GM12892 (cell line): ENCODE measurements around the gene KCNIP1.

ENCODE experiments used
- DNase-seq: peaks from one replicate; pipeline ENCODE4 v3.0.0; 2011; ENCODE audit not compliant: insufficient read length
- FAIRE-seq: peaks from 2 replicates; lab custom pipeline; 2011; peaks lifted over from hg19 to GRCh38; lab: Jason Lieb, UNC
- POLR2A ChIP-seq: IDR thresholded peaks from 2 replicates; pipeline ENCODE4 v1.6.1; 2011; ENCODE audit warnings: low read depth, low read length, control low read depth
- POLR2AphosphoS5 ChIP-seq: IDR thresholded peaks from 2 replicates; pipeline ENCODE4 v1.6.1; 2011; ENCODE audit warnings: low read depth, low read length, control low read depth
- TAF1 ChIP-seq: IDR thresholded peaks from 2 replicates; pipeline ENCODE4 v1.6.1; 2011; ENCODE audit warnings: low read depth, mild to moderate bottlenecking, control low read depth, low read length, borderline replicate concordance

The KCNIP1 gene

DNA sequence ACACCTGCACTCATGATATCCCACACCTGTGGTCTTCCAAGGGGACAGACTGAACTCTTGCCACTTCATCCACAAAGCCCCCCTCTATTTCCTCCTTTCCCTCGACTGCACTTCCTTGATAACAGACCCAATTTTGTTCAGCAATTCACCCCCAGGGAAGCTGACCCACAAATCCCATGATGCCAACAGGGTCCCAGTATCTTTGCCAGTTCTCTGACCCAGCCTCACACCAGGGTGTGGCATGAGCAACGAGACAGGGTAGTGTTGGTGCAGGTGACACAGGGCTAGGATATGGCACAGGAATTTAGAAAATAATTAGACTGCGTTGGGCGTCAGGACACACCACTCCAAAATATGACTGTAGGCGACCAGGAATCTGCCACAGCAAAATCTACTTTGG is 30.2 kb upstream of the KCNIP1 start:
- no peak for FAIRE-seq
- TF ChIP-seq POLR2AphosphoS5 (no peak), TAF1 (no peak), POLR2A (no peak)
- DNase-seq = no peak

DNA sequence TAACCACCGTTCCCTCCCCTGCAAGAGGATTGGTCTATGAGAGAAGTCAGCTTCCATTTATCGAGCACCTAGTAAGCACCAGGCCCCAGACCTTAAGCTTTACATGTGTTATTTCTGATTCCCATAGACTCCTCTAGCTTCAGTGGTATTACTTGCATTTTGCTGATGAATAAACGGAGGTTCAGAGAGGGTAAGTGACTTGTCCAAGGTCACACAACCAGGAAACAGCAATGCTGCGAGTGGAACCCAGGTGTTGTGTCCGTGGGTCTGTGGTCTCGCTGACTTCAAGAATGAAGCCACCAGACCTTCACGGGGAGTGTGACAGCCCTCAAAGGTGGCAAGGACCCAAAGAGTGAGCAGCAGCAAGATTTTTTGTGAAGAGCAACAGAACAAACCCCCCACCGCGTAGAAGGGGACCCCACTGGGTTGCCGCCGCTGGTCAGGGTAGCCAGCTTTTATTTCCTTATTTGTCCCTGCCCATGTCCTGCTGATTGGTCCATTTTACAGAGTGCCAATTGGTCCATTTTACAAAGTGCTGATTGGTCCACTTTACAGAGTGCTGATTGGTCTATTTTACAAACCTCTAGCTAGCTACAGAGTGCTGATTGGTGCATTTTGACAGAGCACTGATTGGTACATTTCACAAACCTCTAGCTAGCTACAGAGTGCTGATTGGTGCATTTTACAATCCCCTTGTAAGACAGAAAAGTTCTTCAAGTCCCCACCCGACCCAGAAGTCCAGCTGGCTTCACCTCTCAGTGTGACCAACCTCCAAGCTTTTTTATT is 29.1 kb upstream of the KCNIP1 start:
- DNase-seq (no peak), FAIRE-seq (no peak)
- no peak for TF ChIP-seq POLR2A
- no peak for TF ChIP-seq TAF1
- TF ChIP-seq POLR2AphosphoS5 = no peak

GRCh38 chr5:170475294-170476000 is 28.4 kb upstream of the KCNIP1 start:
- DNase-seq (no peak), FAIRE-seq (no peak)
- no peak for TF ChIP-seq TAF1
- TF ChIP-seq POLR2A = no peak
- no peak for TF ChIP-seq POLR2AphosphoS5

DNA sequence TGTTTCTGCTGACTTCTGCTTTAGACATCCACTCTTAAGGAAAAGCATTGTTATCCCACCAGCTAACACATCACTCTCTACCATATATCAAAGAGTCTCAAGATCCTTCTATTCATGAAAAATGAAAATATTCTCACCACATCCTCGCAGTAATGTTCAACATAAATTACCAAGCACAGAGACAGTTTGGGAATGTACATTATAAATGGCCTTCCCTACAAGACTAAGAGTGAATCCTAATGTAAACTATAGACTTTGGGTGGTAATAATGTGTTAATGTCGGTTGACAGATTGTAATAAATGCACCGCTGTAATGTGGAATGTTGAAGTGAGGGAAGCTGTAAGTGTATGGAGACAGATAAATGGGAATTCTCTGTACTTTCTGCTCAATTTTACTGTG is 27.1 kb upstream of the KCNIP1 start:
- DNase-seq (no peak), FAIRE-seq (no peak)
- TF ChIP-seq TAF1 = no peak
- TF ChIP-seq POLR2AphosphoS5 = no peak
- no peak for TF ChIP-seq POLR2A

DNA sequence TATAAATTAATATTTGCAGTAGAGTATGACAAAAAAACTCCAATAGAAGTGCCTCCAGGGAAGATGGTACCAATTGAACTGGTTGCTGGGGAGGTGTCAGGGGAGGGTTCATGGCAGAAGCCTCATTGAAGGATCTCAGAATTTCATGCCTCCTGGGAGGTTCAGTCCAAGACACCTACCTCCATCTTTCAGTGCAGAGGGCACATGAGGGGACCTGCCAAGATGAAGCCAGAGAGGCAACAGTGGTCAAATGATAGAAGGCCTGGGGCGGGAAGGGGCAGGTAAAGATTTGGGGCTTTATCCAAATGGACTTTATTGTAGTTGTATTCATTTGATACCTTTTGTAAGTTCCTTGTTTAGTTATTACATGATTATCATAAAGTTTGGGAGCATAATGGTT is 25.9 kb upstream of the KCNIP1 start:
- DNase-seq (no peak), FAIRE-seq (no peak)
- TF ChIP-seq POLR2AphosphoS5 (no peak), TAF1 (no peak), POLR2A (no peak)

GRCh38 chr5:170478306-170478705 is 25.5 kb upstream of the KCNIP1 start:
- DNase-seq = no peak
- TF ChIP-seq POLR2AphosphoS5 (no peak), TAF1 (no peak), POLR2A (no peak)

GRCh38 chr5:170479484-170479883 is 24.3 kb upstream of the KCNIP1 start:
- no peak for DNase-seq
- TF ChIP-seq POLR2A (no peak), TAF1 (no peak), POLR2AphosphoS5 (no peak)
- FAIRE-seq = no peak

More at GRCh38 chr5:170478306-170478705, 25.5 kb upstream of the KCNIP1 start:
- FAIRE-seq = no peak

GRCh38 chr5:170480260-170480659 is 23.6 kb upstream of the KCNIP1 start:
- DNase-seq (no peak), FAIRE-seq (no peak)
- TF ChIP-seq POLR2A (no peak), POLR2AphosphoS5 (no peak), TAF1 (no peak)

- DNase-seq (no peak), FAIRE-seq (no peak)
- TF ChIP-seq POLR2AphosphoS5 (no peak), TAF1 (no peak), POLR2A (no peak)
These were observed 22.0 kb upstream of the KCNIP1 start for GRCh38 chr5:170481849-170482248.

- no peak for TF ChIP-seq POLR2A
- no peak for TF ChIP-seq POLR2AphosphoS5
- no peak for TF ChIP-seq TAF1
- FAIRE-seq = no peak
- DNase-seq = no peak
These were observed 21.3 kb upstream of the KCNIP1 start for GRCh38 chr5:170482511-170482910.

DNA sequence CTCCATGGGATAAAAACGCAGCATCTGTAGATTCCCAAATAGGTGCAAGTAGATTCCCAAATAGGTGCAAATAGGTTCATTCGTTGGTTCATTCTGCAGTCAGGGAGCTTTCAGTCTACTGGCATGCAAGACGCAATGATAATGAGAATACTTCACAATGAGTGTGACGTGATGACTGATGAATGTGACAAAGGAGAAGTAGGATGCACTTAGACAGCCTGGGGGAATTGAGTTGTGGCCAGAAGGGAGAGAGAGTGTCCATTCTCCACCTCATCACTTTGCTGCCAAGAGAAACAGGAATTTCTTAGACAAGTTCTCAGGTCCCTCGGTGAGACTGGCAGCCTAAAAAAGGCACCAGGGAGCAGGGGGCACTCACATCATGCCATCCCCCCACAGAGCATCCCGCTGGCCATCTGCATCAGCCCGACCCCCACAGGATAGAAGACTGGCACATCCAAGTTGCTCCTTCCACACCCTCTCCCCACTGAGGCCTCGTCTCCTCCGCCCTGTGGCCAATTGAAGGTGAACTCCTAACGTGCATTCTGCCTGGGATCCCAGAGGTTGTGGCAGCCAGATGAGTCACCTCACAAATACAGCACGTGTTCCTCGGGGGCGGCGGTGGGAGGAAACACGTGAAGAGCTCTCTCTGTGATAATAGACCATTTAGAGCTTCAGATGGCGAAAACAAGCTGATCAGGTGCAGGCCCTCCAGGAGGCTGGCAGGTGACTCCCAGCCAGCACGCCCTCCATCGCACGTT is 19.9 kb upstream of the KCNIP1 start:
- DNase-seq (no peak), FAIRE-seq (no peak)
- TF ChIP-seq POLR2A = no peak
- TF ChIP-seq POLR2AphosphoS5 = no peak
- no peak for TF ChIP-seq TAF1

DNA sequence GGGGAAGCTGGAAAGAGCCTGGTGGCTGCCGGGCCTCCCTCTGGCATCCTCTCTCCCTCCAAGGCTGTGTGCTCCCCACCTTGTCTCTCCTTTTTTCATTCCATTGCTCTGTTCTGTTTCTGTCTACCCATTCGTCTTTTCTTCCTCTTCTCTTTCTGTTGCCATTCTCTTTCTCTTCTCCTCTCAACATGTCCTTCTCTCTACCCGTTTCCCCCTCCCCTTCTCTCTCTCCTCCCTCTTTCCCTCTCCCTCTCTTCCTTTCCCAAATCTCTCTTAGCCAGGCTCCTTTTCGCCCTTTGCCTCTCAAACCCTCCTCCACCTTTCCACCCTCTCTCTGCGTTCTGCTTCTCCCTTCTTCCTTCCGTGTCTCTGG is 19.4 kb upstream of the KCNIP1 start:
- DNase-seq (no peak), FAIRE-seq (no peak)
- TF ChIP-seq POLR2AphosphoS5 (no peak), TAF1 (no peak), POLR2A (no peak)
